Breast epithelium (tissue), 4 donors: ENCODE data around the gene HMCES. TPM values are rescaled to one million over a fixed set of nuclear protein-coding genes. Genes with fewer than 3 reads are reported as not detected.
A peak's percentile ranks its signal among the peaks of the same experiment; 100 is the strongest.

Experiments
- DNase-seq, 2 donors: peaks; one replicate each; pipeline ENCODE4 v3.0.0-alpha.2; 2019; ENCODE audit warnings: low spot score in 2 of 2
- H3K27ac ChIP-seq, 2 donors: fragments of 200-600 bp; sonication (generic) in 1 of 2; one replicate each; pipeline ENCODE4 v1.5.1; 2016 to 2019; ENCODE audit warnings: mild to moderate bottlenecking in 1 of 2
- H3K27me3 ChIP-seq, 2 donors: fragments of 200-600 bp; sonication (generic) in 1 of 2; one replicate each; pipeline versions ENCODE4 v1.5.1 to v1.6.0; 2017 to 2019; ENCODE audit warnings: control low read depth in 1 of 2, mild to moderate bottlenecking in 1 of 2
- H3K36me3 ChIP-seq: fragments of 200-600 bp; one replicate; pipeline ENCODE4 v1.5.1; 2019
- H3K4me1 ChIP-seq, 2 donors: fragments of 200-600 bp; sonication (generic); one replicate each; pipeline ENCODE4 v1.5.1; 2016 to 2019; ENCODE audit warnings: control low read depth in 1 of 2
- H3K4me3 ChIP-seq, 3 donors: fragments of 200-600 bp; sonication (generic); 1 replicate in 2 of 3; 2 replicates in 1 of 3; pipeline ENCODE4 v1.5.1; 2016 to 2019; ENCODE audit warnings: mild to moderate bottlenecking in 3 of 3, moderate library complexity in 2 of 3
- H3K9me3 ChIP-seq, 2 donors: fragments of 200-600 bp; sonication (generic) in 1 of 2; one replicate each; pipeline ENCODE4 v1.5.1; 2016 to 2019; ENCODE audit warnings: control low read depth in 1 of 2
- CTCF ChIP-seq, 3 donors: fragments of 450-650 bp; IDR thresholded peaks; one replicate each; pipeline ENCODE4 v1.5.1; 2016 to 2017; ENCODE audit warnings: antibody characterized with exemption in 3 of 3, mild to moderate bottlenecking in 3 of 3, moderate library complexity in 3 of 3
- POLR2A ChIP-seq: fragments of 450-650 bp; IDR thresholded peaks from one replicate; pipeline ENCODE4 v1.6.1; 2016; ENCODE audit warnings: antibody characterized with exemption, mild to moderate bottlenecking, moderate library complexity
- POLR2AphosphoS5 ChIP-seq, 3 donors: sonication (generic); formaldehyde crosslinking; IDR thresholded peaks; one replicate each; pipeline ENCODE4 v1.6.1; 2017; ENCODE audit warnings: antibody characterized with exemption in 3 of 3
- intact Hi-C: fragments of 100-400 bp; cut with DNase I; formaldehyde crosslinking; loops from one replicate; pipeline ENCODE4 v1.15.1; 2023; ENCODE audit warnings: low total_unique reads
- total RNA-seq, 3 donors: library from RNA; depleted of rRNA; stranded (reverse); fragments of >200 nt; gene quantifications; one replicate each; pipeline ENCODE4 v1.1.0, GENCODE V29; 2016

HMCES gene
- total RNA-seq, 3 donors from 2014 or later, result 32.3 to 40.5 (median 32.8) TPM

DNA sequence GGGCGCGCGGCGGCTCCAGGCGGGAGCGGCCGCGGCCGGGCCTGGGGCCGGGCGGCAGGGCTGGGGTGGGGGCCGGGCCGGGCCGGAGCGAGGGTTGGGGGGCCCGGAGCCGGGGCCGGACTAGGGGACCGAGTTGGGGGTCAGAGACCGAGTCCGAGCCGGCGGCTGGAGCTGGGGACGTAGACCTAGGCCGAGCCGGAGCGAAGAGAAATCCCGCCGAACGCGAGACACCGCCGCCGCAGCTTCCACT lies 37.3 kb downstream of the HMCES start:
- Histone ChIP-seq H3K36me3 (no peaks in the 10 kb centered on the region), H3K4me3 (peak overlapping the region; percentile 81 to 94 (median 82)), H3K4me1 (peaks cover 8 to 15% of the 10 kb centered on the region in 2 donors), H3K27ac (peak overlapping the region; percentile 93 to 97), H3K9me3 (no peaks in the 10 kb centered on the region), H3K27me3 (no peaks in the 10 kb centered on the region)
- intact Hi-C loops, result no loop called here
- no peak for TF ChIP-seq CTCF (IDR thresholded peaks at IDR 0.05)
- no peak for TF ChIP-seq POLR2A
- TF ChIP-seq POLR2AphosphoS5 (IDR thresholded peaks at IDR 0.05), result no peak
- no peak for DNase-seq

GRCh38 chr3:129316248-129317013 lies 37.8 kb downstream of the HMCES start:
- peak; percentile 85 to 90 for DNase-seq
- Histone ChIP-seq H3K9me3 (no peaks in the 10 kb centered on the region), H3K27ac (peak overlapping the region; percentile 93 to 97), H3K36me3 (no peaks in the 10 kb centered on the region), H3K27me3 (no peaks in the 10 kb centered on the region), H3K4me3 (peak overlapping the region; percentile 81 to 94 (median 82)), H3K4me1 (peaks cover 8 to 15% of the 10 kb centered on the region in 2 donors)
- intact Hi-C loops, result no loop called here
- TF ChIP-seq POLR2A (peak; percentile 97), CTCF (IDR thresholded peaks at IDR 0.05) (peak; percentile 15 to 37 (median 29)), POLR2AphosphoS5 (IDR thresholded peaks at IDR 0.05) (peak; percentile 99 to 100 (median 100))

- DNase-seq, result no peak
- no peaks in the 10 kb centered on the region for H3K36me3 ChIP-seq
- no peak for TF ChIP-seq POLR2AphosphoS5 (IDR thresholded peaks at IDR 0.05)
- no peak for TF ChIP-seq POLR2A
- no peak for TF ChIP-seq CTCF (IDR thresholded peaks at IDR 0.05)
- H3K9me3 ChIP-seq, result no peaks in the 10 kb centered on the region
- peaks cover 8 to 15% of the 10 kb centered on the region in 2 donors for H3K4me1 ChIP-seq
- intact Hi-C loops, result no loop called here
- peak overlapping the region; percentile 81 to 94 (median 82) for H3K4me3 ChIP-seq
- H3K27me3 ChIP-seq, result no peaks in the 10 kb centered on the region
- peak overlapping the region; percentile 93 to 97 for H3K27ac ChIP-seq
These were observed 38.5 kb downstream of the HMCES start for GRCh38 chr3:129317014-129317771.

- TF ChIP-seq POLR2A (no peak), POLR2AphosphoS5 (IDR thresholded peaks at IDR 0.05) (no peak), CTCF (IDR thresholded peaks at IDR 0.05) (no peak)
- no peak for DNase-seq
- Histone ChIP-seq H3K36me3 (no peaks in the 10 kb centered on the region), H3K9me3 (no peaks in the 10 kb centered on the region), H3K27me3 (no peaks in the 10 kb centered on the region), H3K4me1 (peaks cover 8 to 15% of the 10 kb centered on the region in 2 donors), H3K4me3 (no peak overlapping the region), H3K27ac (peak overlapping the region in 1 of 2 donors; percentile 97)
- intact Hi-C loops, result no loop called here
These were observed 39.2 kb downstream of the HMCES start for GRCh38 chr3:129317848-129318247.

GRCh38 chr3:129318921-129319320 lies 40.3 kb downstream of the HMCES start:
- Histone ChIP-seq H3K9me3 (no peaks in the 10 kb centered on the region), H3K4me3 (no peak overlapping the region), H3K4me1 (peaks cover 6 to 11% of the 10 kb centered on the region in 2 donors), H3K27me3 (no peaks in the 10 kb centered on the region), H3K36me3 (no peaks in the 10 kb centered on the region), H3K27ac (no peak overlapping the region)
- intact Hi-C loops, result no loop called here
- no peak for DNase-seq
- no peak for TF ChIP-seq CTCF (IDR thresholded peaks at IDR 0.05)
- TF ChIP-seq POLR2AphosphoS5 (IDR thresholded peaks at IDR 0.05), result no peak
- no peak for TF ChIP-seq POLR2A
